Left renal cortex interstitium (tissue), 4 donors: ENCODE data around the gene CASP4. TPM values are rescaled to one million over a fixed set of nuclear protein-coding genes. Genes with fewer than 3 reads are reported as not detected.
"Not testable (repeated sequence)": the region's sequence is repeated elsewhere in the genome, so short reads cannot be mapped to it uniquely, and the experiment has no call there.

Source experiments
- DNase-seq, 4 donors: peaks; one replicate each; pipeline ENCODE4 v3.0.0-alpha.2; 2013; ENCODE audit warnings: low read depth in 4 of 4, low spot score in 2 of 4, missing footprints in 1 of 4
- polyA plus RNA-seq, 4 donors: library from polyadenylated mRNA; unstranded; fragments of 120-200 nt; gene quantifications; one replicate each; pipeline ENCODE4 v1.2.1, GENCODE V29; 2013; ENCODE audit not compliant: insufficient read length in 4 of 4

The CASP4 gene
- polyA plus RNA-seq, 4 donors: 15.9 to 28.6 (median 18.6) TPM

GRCh38 chr11:104962852-104963251 is 5.5 kb downstream of the CASP4 start:
- DNase-seq: no peak

- DNase-seq: no peak
These were observed 11.1 kb downstream of the CASP4 start for GRCh38 chr11:104957280-104957679.

- no peak for DNase-seq
These were observed 11.8 kb downstream of the CASP4 start for GRCh38 chr11:104956528-104956927.

GRCh38 chr11:104946907-104947306 is 21.5 kb downstream of the CASP4 start:
- no peak for DNase-seq

- DNase-seq: no peak
These were observed 24.3 kb downstream of the CASP4 start for GRCh38 chr11:104944076-104944475.

- no peak for DNase-seq
These were observed 24.8 kb downstream of the CASP4 start for GRCh38 chr11:104943561-104943960.

GRCh38 chr11:104934594-104934993 is 33.8 kb downstream of the CASP4 start:
- no peak for DNase-seq

GRCh38 chr11:104934073-104934472 is 34.3 kb downstream of the CASP4 start:
- DNase-seq: not testable (repeated sequence)

GRCh38 chr11:104928811-104929210 is 39.6 kb downstream of the CASP4 start:
- DNase-seq: no peak

GRCh38 chr11:104926771-104927611 is 41.4 kb downstream of the CASP4 start:
- DNase-seq: no peak

- DNase-seq: no peak
These were observed 42.5 kb downstream of the CASP4 start for GRCh38 chr11:104925850-104926249.

- no peak for DNase-seq
These were observed 50.1 kb downstream of the CASP4 start for GRCh38 chr11:104918113-104918824.

- no peak for DNase-seq
These were observed 50.9 kb downstream of the CASP4 start for GRCh38 chr11:104917271-104918112.

GRCh38 chr11:104916442-104916841 is 51.9 kb downstream of the CASP4 start:
- DNase-seq: no peak

GRCh38 chr11:104912102-104912501 is 56.3 kb downstream of the CASP4 start:
- DNase-seq: no peak

GRCh38 chr11:104908186-104908531 is 60.2 kb downstream of the CASP4 start:
- DNase-seq: no peak

GRCh38 chr11:104907521-104908185 is 60.7 kb downstream of the CASP4 start:
- DNase-seq: no peak

- DNase-seq: no peak
These were observed 63.1 kb downstream of the CASP4 start for GRCh38 chr11:104905271-104905670.

- no peak for DNase-seq
These were observed 69.1 kb downstream of the CASP4 start for GRCh38 chr11:104899226-104899625.

GRCh38 chr11:104898685-104899013 is 69.7 kb downstream of the CASP4 start:
- DNase-seq: no peak
